CD4-positive, alpha-beta T cell treated with Interleukin-15 for 4 hours (primary cell): ENCODE results near the gene SYT13.

Source experiments
- DNase-seq: peaks from one replicate; pipeline ENCODE4 v3.0.0-alpha.2; 2020; ENCODE audit warnings: low spot score

The SYT13 gene

GRCh38 chr11:45218705-45219104, 67.4 kb downstream of the SYT13 start:
- DNase-seq = no peak

- no peak for DNase-seq
Observed at GRCh38 chr11:45217991-45218390, 68.2 kb downstream of the SYT13 start.

DNA sequence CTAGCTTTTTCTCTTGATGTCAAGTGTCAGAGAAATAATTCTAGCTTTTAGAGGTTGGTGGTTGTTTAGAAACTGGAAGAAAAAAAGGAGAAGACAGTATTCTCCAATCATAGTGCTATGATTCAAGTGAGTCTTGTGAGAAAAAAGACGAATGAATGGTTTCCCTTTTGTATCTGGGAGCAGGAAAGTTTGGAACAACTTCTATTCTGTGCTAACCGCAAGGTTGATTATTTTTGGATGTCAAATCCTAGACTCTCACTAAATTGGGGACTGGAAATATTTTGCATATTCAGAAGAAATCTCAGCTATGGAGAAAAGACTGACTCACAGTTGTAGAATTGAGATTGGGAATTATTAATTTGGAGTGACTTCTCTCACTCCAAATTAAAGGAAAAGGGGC, 69.2 kb downstream of the SYT13 start:
- no peak for DNase-seq

DNA sequence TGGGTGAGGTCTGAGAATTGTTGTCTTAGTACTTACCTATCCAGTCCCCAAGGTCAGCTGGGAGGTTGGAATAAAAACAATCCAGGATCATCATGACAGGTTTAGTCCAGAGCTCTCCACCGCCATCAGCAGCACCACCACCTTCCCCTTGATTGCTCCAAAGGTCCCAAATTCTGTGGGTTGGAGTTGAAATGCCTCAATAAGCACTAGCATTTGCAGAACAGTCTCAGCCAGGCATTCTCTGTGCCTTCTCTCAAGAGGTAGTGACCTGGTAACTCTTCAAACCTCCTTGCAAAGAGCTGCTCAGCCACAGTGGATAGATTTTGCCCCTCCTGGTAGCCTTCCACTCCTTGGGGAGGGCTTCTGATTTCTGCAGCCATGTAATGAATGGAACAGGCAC, 70.1 kb downstream of the SYT13 start:
- DNase-seq = no peak

DNA sequence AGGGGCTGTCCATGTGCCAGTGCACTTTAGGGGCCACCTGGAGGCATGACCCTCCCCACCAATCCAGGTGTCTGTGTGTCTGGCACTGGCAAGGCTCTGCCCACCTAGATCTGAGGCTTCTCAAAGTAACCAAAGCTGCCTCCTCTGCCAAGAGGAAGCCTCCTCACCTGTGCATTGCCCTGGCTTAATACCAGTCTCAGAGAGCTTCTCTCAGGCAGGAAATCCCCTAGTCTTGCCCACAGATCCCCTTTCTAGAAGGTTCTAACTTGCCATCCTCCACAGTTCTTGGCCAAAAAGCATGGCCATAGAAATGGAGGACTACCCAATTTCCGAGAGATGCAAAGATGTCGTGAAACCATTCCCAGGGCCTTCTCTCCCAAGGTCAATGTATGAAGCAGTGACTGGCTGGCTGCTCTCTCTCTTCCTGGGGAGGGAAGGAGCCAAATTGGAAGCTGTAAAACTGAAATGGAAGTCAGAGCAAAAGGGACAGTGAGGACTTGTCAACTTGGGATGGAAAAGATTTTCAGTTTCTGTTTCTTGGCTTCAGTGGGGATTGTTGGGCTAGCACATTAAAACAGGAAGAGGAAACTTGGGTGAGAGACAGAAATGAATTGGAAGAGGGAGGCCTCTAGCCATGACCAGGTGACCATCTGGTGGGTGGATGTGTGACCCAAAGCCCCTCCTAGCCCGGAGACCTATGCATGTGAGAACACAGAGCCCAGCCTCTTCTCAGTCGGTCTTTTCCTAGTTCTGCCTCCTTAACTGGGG, 70.9 kb downstream of the SYT13 start:
- DNase-seq = no peak

DNA sequence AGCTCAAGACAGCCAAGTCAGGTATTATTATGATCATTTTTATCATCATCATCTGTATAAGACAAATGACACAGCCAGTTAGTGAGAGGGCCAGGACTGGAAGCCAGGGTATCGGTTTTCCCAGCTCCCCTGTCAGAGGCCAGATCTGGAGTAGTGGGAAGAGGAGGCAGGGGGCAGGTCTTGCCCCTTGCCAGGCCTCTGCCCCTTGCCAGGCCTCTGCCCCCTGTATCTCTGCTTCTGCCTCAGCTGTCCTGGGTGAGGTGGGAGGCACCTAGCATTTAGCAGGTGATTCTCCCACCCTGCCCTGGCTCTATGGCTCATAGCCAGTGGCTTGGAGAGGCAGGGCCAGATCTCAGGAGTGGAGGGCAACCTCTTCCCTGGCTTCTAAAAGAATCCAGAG, 72.4 kb downstream of the SYT13 start:
- DNase-seq = no peak

DNA sequence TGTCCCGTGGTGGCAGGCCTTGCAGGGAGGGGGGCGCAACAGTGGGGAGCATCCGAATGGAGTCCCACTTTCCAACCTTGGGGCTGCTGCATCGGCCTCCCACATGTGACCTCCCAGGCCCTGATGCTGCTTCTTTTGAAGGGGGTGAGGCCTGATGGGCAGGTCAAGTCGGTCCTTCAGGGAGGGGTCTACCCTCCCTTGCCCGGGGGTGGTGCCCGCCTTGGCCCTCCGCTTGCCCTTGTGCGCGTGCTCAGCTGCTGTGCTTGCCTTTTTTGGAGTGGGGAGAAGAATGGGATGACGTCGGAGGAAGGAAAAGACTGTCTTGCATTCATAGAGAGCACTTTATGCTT, 72.8 kb downstream of the SYT13 start:
- DNase-seq = no peak

GRCh38 chr11:45212566-45213315, 73.4 kb downstream of the SYT13 start:
- no peak for DNase-seq

GRCh38 chr11:45211732-45212131, 74.4 kb downstream of the SYT13 start:
- no peak for DNase-seq

DNA sequence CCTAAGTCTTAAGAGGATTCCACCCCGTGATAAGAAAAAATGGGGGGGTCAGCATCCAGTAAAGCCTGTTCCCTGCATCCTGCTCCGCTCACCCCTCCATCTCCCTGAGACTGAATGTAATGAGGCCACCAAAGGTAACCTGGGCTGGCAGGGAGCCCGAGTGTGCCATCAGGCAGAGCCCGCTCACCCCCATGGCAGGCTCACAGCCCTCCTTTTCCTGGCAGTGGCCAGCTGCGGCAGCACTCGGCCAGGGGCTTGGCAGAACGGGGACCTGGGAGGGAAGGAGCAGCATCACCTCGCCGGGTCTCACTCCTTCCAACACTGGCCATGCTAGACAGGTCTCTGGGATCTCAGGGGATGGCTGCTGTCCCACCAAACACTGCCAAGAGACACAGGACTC, 75.3 kb downstream of the SYT13 start:
- no peak for DNase-seq

DNA sequence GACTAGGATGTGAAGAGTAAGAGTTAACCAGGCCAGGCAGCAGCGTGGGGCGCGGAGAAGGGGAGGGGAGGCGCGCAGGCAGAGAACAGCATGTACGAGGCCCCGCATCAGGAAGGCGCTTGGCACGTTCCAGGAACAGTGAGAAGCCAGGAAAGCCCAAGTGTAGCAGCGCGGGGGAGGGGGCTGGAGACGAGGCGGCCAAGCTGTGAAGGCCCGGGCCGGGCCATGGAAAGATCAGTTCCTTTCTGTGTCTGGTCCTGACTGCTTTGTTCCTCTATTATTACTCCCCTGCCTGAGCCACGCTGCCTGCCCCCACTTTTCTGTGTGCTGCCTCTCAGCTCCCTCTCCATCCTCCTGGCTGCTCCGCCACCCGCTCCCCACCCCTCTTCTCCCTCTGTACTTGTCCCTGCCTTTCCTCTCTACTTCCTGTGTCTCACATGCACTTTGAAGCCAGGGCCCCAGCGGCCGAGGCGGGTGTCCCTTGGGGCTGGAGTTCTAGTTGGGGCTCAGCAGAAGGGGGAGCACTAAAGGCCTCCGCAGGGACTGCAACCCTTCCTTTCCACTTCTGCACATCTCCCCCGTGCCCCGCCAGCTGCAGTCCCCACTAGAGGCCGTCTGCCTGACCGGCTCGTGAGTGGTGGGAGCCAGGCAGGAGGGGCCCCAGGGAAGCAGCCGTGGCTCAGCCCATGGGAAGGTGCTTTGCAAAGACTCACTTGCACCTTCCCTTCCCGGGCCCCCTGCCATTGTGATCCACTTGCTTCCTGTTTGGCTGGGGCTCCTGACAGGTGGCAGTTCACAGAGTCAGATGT, 76.0 kb downstream of the SYT13 start:
- DNase-seq = no peak

GRCh38 chr11:45209000-45209879, 76.9 kb downstream of the SYT13 start:
- DNase-seq = no peak

- DNase-seq = no peak
Observed at GRCh38 chr11:45208135-45208534, 78.0 kb downstream of the SYT13 start.

DNA sequence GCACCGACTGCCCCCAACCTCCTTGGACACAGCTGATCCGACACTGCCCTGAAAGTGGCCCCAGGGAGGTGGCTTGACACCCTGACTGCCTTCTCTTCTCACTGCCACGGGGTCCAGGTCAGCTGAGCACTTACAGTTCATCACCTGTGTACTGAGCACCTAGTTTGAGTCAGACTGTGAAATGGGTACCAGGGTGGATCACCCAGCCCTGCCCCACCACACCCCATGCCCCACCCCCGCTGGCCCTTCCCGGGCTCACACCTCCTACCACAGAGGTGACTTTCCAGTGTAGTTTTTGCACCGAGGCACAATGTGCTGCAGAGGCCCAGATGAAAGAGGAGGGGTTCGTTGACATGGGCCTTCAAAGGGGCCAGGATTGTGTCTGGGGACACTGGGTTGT, 80.2 kb downstream of the SYT13 start:
- no peak for DNase-seq

DNA sequence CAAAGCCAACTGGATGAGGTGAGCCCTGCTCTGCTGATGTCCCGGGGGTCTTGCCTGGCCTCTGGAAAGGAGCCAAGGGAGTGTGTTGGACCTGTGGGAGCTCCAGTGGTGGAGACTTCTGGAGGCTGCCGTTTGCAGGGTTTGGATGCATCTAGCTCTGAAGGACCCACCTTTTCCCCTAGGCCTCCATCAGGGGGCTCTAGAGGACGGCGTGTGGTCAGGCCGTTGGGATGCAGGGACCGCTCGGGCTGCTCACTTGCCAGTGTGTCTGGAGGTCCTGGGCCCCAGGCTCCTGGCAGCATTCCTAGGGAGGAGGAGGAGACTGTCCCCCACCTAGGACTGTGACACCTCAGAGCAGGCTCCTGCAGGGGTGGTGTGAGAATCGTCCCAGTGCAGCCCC, 81.4 kb downstream of the SYT13 start:
- no peak for DNase-seq

DNA sequence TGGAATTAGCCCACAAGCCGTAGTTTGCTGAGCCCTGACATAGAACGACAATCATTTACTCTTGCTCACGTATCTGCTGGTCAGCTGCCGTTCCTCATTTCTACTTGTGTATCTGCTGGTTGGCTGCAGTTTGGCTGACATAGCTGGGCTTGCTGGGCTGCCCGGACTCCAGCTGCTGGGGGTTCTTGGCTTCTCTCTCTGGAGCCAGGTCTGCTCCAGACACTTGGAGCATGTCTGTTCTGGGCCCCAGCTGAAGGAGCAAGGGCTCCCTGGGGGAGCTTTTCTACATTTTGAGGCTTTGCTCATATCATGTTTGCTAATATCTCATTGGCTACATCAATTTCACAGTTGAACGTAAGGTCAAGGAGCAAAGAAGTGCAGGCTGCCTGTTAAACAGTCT, 92.4 kb downstream of the SYT13 start:
- no peak for DNase-seq
